IPS-20b (cell line): ENCODE results near the gene SLC9C1.

Experiments
- H3K27ac ChIP-seq: one replicate; pipeline ENCODE4 v1.5.1; 2013; ENCODE audit warnings: low read length
- H3K27me3 ChIP-seq: 2 replicates; pipeline ENCODE4 v1.6.1; 2013; ENCODE audit warnings: mild to moderate bottlenecking, low read length, inconsistent platforms; ENCODE audit not compliant: insufficient read depth
- H3K36me3 ChIP-seq: 2 replicates; pipeline ENCODE4 v1.6.1; 2013; ENCODE audit warnings: low read depth, mild to moderate bottlenecking, inconsistent platforms, low read length, moderate library complexity; ENCODE audit not compliant: insufficient read depth
- H3K4me1 ChIP-seq: 2 replicates; pipeline ENCODE4 v1.6.1; 2013; ENCODE audit warnings: mild to moderate bottlenecking, control low read depth, inconsistent platforms, low read length, moderate library complexity; ENCODE audit not compliant: insufficient read depth
- H3K4me3 ChIP-seq: 2 replicates; pipeline ENCODE4 v1.5.1; 2013; ENCODE audit warnings: mild to moderate bottlenecking, low read length, inconsistent platforms
- H3K9ac ChIP-seq: 2 replicates; pipeline ENCODE4 v1.6.1; 2013; ENCODE audit warnings: low read depth, mild to moderate bottlenecking, inconsistent platforms, low read length, moderate library complexity
- H3K9me3 ChIP-seq: 2 replicates; pipeline ENCODE4 v1.6.1; 2013; ENCODE audit warnings: mild to moderate bottlenecking, low read depth, low read length, inconsistent platforms; ENCODE audit not compliant: insufficient read depth

The SLC9C1 gene

GRCh38 chr3:112117415-112117814 lies 176.6 kb downstream of the SLC9C1 start:
- Histone ChIP-seq H3K9ac (no peak overlapping the region), H3K4me3 (no peak overlapping the region), H3K36me3 (peaks cover 34% of the 10 kb centered on the region), H3K4me1 (no peaks in the 10 kb centered on the region), H3K27me3 (no peaks in the 10 kb centered on the region), H3K27ac (no peak overlapping the region), H3K9me3 (no peaks in the 10 kb centered on the region)

- no peak overlapping the region for H3K27ac ChIP-seq
- H3K36me3 ChIP-seq: peaks cover 34% of the 10 kb centered on the region
- no peaks in the 10 kb centered on the region for H3K27me3 ChIP-seq
- no peaks in the 10 kb centered on the region for H3K9me3 ChIP-seq
- no peak overlapping the region for H3K9ac ChIP-seq
- H3K4me1 ChIP-seq: no peaks in the 10 kb centered on the region
- no peak overlapping the region for H3K4me3 ChIP-seq
Observed at GRCh38 chr3:112116748-112117186, 177.2 kb downstream of the SLC9C1 start.

DNA sequence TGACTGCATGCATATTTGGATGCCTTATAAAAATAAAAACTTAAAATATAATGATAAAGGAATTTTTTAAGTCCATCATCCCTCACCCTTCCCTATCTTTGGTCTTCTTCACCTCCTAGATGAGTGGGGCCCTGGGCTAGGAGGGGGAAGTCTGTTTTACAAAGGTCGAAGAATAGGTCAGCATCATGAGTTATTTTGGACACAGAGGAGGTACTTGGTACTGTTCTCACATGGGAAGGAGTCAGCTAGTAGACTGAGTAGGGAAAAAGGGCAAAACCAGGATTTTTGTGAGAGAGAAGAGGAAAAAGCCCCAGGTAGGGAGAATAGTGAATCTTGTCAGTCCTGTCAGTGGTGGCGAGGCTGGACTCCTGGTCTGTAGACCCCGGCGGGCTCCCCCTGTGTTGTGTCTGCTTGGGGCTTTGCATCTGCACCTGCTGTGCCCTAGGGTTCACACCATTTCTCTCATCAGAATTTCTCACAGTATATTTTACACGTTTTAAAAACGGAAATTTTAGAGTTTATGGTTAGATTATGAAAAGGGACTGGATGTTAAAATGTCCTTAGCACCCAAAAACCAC lies 178.1 kb downstream of the SLC9C1 start:
- no peak overlapping the region for H3K9ac ChIP-seq
- H3K4me3 ChIP-seq: no peak overlapping the region
- no peak overlapping the region for H3K27ac ChIP-seq
- H3K4me1 ChIP-seq: no peaks in the 10 kb centered on the region
- H3K36me3 ChIP-seq: peaks cover 27% of the 10 kb centered on the region
- H3K27me3 ChIP-seq: no peaks in the 10 kb centered on the region
- H3K9me3 ChIP-seq: no peaks in the 10 kb centered on the region

GRCh38 chr3:112115161-112115739 lies 178.8 kb downstream of the SLC9C1 start:
- Histone ChIP-seq H3K36me3 (peaks cover 27% of the 10 kb centered on the region), H3K27me3 (no peaks in the 10 kb centered on the region), H3K4me1 (no peaks in the 10 kb centered on the region), H3K4me3 (no peak overlapping the region), H3K27ac (no peak overlapping the region), H3K9me3 (no peaks in the 10 kb centered on the region), H3K9ac (no peak overlapping the region)

DNA sequence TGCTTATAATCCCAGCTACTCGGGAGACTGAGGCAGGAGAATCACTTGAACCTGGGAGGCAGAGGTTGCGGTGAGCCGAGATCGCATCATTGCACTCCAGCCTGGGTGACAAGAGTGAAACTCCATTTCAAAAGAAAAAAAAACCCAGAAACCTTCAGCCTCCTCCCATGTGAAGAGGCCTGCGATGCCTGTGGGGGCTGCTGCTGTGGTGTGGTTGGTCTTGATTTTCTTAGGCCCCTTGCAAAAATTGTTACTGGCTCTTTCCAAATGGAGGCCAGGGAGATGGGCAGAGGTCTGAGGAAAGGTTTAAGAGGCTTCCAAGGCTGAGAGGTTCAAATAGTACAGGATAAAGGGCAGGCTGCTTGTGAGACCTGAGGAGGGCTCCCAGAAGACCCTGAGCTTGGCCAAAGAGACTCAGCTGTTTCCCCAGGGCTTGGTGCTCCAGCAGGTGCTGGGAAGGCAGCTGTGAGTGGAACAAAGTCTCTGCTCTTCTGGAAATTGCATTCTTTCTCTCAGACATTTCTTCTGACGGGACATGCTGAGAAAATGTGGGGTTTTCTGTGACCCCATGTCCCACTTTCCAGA lies 179.3 kb downstream of the SLC9C1 start:
- no peaks in the 10 kb centered on the region for H3K27me3 ChIP-seq
- H3K27ac ChIP-seq: no peak overlapping the region
- H3K4me1 ChIP-seq: no peaks in the 10 kb centered on the region
- H3K36me3 ChIP-seq: peaks cover 27% of the 10 kb centered on the region
- H3K9ac ChIP-seq: no peak overlapping the region
- no peak overlapping the region for H3K4me3 ChIP-seq
- H3K9me3 ChIP-seq: no peaks in the 10 kb centered on the region

- H3K27ac ChIP-seq: no peak overlapping the region
- H3K4me1 ChIP-seq: no peaks in the 10 kb centered on the region
- H3K27me3 ChIP-seq: no peaks in the 10 kb centered on the region
- H3K9ac ChIP-seq: no peak overlapping the region
- H3K9me3 ChIP-seq: no peaks in the 10 kb centered on the region
- no peak overlapping the region for H3K4me3 ChIP-seq
- H3K36me3 ChIP-seq: peaks cover 19% of the 10 kb centered on the region
Observed at GRCh38 chr3:112111785-112112402, 182.1 kb downstream of the SLC9C1 start.

DNA sequence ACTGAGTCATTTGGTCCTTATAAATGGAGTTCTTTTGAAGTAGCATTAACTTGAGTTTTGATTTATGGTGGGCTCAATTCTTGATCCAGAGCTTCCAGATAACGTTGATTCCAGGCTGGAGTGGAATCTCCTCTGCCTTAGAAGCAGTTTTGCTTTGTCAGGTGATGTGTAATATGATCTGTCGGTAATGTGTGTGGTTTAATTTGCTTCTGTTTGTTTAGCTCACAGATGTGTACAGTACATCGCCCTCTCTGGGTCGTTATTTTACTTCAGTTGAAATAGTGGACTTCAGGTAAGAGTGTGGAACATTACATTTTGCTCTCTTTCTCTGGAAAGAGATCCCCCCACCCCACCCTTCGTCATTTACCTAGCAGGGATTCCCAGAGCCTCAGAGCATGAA lies 184.7 kb downstream of the SLC9C1 start:
- H3K9me3 ChIP-seq: no peaks in the 10 kb centered on the region
- H3K9ac ChIP-seq: no peak overlapping the region
- H3K4me3 ChIP-seq: no peak overlapping the region
- H3K4me1 ChIP-seq: no peaks in the 10 kb centered on the region
- no peak overlapping the region for H3K27ac ChIP-seq
- peaks cover 14% of the 10 kb centered on the region for H3K36me3 ChIP-seq
- no peaks in the 10 kb centered on the region for H3K27me3 ChIP-seq

- H3K27ac ChIP-seq: no peak overlapping the region
- no peaks in the 10 kb centered on the region for H3K36me3 ChIP-seq
- H3K9me3 ChIP-seq: no peaks in the 10 kb centered on the region
- H3K4me1 ChIP-seq: no peaks in the 10 kb centered on the region
- no peak overlapping the region for H3K4me3 ChIP-seq
- no peaks in the 10 kb centered on the region for H3K27me3 ChIP-seq
- no peak overlapping the region for H3K9ac ChIP-seq
Observed at GRCh38 chr3:112104774-112105173, 189.2 kb downstream of the SLC9C1 start.

- no peaks in the 10 kb centered on the region for H3K9me3 ChIP-seq
- no peaks in the 10 kb centered on the region for H3K4me1 ChIP-seq
- no peak overlapping the region for H3K4me3 ChIP-seq
- H3K27ac ChIP-seq: no peak overlapping the region
- H3K9ac ChIP-seq: no peak overlapping the region
- no peaks in the 10 kb centered on the region for H3K36me3 ChIP-seq
- no peaks in the 10 kb centered on the region for H3K27me3 ChIP-seq
Observed at GRCh38 chr3:112101916-112102315, 192.1 kb downstream of the SLC9C1 start.

GRCh38 chr3:112097378-112097777 lies 196.6 kb downstream of the SLC9C1 start:
- no peak overlapping the region for H3K4me3 ChIP-seq
- H3K4me1 ChIP-seq: peaks cover 11% of the 10 kb centered on the region
- no peaks in the 10 kb centered on the region for H3K9me3 ChIP-seq
- H3K27ac ChIP-seq: no peak overlapping the region
- no peak overlapping the region for H3K9ac ChIP-seq
- no peaks in the 10 kb centered on the region for H3K27me3 ChIP-seq
- H3K36me3 ChIP-seq: no peaks in the 10 kb centered on the region; the same call in 1 of the 2 replicates

DNA sequence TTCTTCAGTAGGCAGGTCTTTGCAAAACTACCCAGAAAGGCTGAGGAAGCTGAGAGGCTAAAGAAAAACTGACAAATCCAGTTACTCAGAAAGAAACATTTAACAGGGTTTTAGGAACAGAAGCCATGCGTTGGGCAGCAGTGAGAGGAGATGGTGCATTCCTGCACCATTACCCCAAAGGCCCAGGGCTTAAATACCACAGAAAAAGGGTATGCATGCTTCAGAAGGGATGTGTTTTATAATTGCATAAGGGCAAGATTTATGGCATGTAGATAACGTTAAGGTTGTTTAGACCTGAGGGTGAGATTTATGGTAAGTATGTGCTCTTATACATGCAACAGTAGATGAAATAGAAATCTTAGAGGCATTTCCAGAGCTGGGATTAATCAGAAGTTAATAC lies 197.8 kb downstream of the SLC9C1 start:
- Histone ChIP-seq H3K36me3 (no peaks in the 10 kb centered on the region; the same call in 1 of the 2 replicates), H3K9ac (no peak overlapping the region), H3K27ac (no peak overlapping the region), H3K27me3 (no peaks in the 10 kb centered on the region), H3K4me1 (peaks cover 14% of the 10 kb centered on the region), H3K9me3 (no peaks in the 10 kb centered on the region), H3K4me3 (no peak overlapping the region)

DNA sequence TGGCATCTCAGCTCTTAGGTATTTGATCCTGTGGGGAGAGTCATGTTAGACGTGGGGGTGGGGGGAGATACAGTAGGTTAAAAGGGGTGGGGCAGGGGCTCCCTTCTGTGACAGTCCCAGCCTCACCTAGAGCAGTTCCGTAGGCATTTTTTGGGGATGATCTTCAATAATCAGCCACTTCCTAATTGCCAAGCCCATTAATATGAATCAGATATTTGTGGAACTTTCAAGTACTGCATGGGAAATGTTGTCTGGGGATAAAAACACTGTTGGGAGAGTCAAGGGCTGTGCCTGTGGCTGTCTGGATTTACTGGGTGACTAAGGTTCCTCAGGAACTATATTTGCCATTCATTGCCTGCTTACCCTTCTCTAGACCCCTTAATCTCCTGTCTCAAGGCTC lies 198.3 kb downstream of the SLC9C1 start:
- Histone ChIP-seq H3K27ac (no peak overlapping the region), H3K27me3 (no peaks in the 10 kb centered on the region), H3K9me3 (no peaks in the 10 kb centered on the region), H3K9ac (no peak overlapping the region), H3K4me3 (no peak overlapping the region), H3K36me3 (no peaks in the 10 kb centered on the region; the same call in 1 of the 2 replicates), H3K4me1 (peaks cover 14% of the 10 kb centered on the region)
